H54 (cell line): ENCODE measurements around the gene CEP131.

Experiments used
- DNase-seq: peaks from one replicate; pipeline ENCODE4 v3.0.0; 2011; ENCODE audit warnings: low spot score, mixed read lengths; ENCODE audit not compliant: insufficient read length
- FAIRE-seq: peaks from 3 replicates; lab custom pipeline; 2011; peaks lifted over from hg19 to GRCh38; lab: Jason Lieb, UNC
- POLR2A ChIP-seq: IDR thresholded peaks from 2 replicates; pipeline ENCODE4 v1.6.1; 2011; ENCODE audit warnings: low read depth, mild to moderate bottlenecking, low read length

Gene CEP131

GRCh38 chr17:81222906-81223761 lies at the start of gene CEP131:
Gene CEP131 (minus strand): TSS chr17:81222965. CDS start chr17:81220056, 2,909 bp downstream.
- FAIRE-seq, result no peak
- peak; percentile 99 for DNase-seq
- TF ChIP-seq POLR2A, result peak; percentile 72

GRCh38 chr17:81271226-81271625 lies 48.5 kb upstream of the CEP131 start:
- no peak for TF ChIP-seq POLR2A
- no peak for DNase-seq
- FAIRE-seq, result no peak

DNA sequence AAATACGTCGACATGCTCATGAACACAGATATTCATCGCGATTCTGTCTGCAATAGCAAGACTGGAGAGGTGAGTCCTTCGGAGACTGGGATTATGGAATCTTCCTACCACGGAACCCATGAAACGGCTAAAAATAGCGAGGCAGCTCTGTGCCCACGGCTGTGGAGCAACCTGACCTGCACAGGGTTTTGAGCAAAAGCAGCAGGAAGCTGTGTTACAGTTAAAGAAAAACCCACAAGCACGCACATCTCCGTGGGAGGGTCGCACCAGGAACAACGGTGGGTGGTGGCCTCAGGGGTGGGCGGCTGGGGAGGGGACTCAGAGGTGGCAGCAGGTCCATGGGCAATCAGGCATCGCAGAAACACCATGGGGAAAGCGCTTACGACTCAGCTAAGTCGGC lies 47.5 kb upstream of the CEP131 start:
- DNase-seq (no peak), FAIRE-seq (no peak)
- TF ChIP-seq POLR2A, result no peak

GRCh38 chr17:81267390-81268067 lies 44.8 kb upstream of the CEP131 start:
- no peak for TF ChIP-seq POLR2A
- FAIRE-seq, result no peak
- DNase-seq, result no peak

DNA sequence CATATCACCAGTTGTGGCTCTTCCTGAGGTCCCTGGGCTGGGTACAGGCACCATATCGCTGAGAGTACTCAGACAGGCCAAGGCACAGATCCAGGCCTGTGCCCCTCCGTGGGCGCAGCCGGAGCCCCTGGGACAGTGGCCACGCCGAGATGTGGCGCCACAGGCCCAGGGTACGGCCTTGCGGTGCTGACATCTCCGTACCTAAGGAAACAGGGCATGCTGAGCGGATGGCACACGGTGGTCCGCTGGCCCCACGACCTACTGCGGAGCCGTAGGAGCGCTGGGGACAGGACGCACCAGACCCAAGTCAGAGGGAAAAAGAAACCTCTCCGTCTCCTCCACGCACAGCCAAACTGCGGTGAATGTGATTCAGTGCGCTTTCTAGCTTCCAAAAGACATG lies 42.8 kb upstream of the CEP131 start:
- FAIRE-seq, result no peak
- DNase-seq, result no peak
- no peak for TF ChIP-seq POLR2A

- no peak for DNase-seq
- TF ChIP-seq POLR2A, result no peak
- FAIRE-seq, result no peak
Measured at GRCh38 chr17:81264640-81265039, 41.9 kb upstream of the CEP131 start.

- TF ChIP-seq POLR2A, result no peak
- DNase-seq, result no peak
- no peak for FAIRE-seq
Measured at GRCh38 chr17:81263371-81264181, 40.8 kb upstream of the CEP131 start.

- DNase-seq (no peak), FAIRE-seq (no peak)
- no peak for TF ChIP-seq POLR2A
Measured at GRCh38 chr17:81261582-81262336, 39.0 kb upstream of the CEP131 start.

GRCh38 chr17:81261096-81261495 lies 38.3 kb upstream of the CEP131 start:
- TF ChIP-seq POLR2A, result no peak
- FAIRE-seq, result no peak
- DNase-seq, result no peak

- no peak for TF ChIP-seq POLR2A
- no peak for FAIRE-seq
- DNase-seq, result no peak
Measured at GRCh38 chr17:81260641-81261040, 37.9 kb upstream of the CEP131 start.

DNA sequence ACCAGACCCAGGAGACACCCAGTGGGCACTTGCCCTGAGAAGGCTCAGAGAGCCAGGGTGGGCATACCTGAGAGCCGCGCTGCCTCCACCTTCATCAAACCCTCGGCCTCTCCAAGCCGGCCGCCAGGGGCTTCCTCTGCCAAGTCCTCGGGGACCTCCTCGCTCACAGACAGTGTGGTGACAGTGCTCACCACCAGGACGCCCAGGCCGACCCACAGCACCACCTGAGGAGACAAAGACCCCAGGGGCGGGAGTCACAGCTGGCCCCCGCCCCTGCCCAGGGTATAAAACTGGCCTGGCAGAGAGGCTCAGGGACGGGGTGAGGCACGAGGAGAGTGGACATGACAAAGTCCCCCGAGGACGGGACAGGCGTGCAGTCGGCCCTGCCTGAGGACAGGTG lies 37.4 kb upstream of the CEP131 start:
- FAIRE-seq, result no peak
- TF ChIP-seq POLR2A, result no peak

DNA sequence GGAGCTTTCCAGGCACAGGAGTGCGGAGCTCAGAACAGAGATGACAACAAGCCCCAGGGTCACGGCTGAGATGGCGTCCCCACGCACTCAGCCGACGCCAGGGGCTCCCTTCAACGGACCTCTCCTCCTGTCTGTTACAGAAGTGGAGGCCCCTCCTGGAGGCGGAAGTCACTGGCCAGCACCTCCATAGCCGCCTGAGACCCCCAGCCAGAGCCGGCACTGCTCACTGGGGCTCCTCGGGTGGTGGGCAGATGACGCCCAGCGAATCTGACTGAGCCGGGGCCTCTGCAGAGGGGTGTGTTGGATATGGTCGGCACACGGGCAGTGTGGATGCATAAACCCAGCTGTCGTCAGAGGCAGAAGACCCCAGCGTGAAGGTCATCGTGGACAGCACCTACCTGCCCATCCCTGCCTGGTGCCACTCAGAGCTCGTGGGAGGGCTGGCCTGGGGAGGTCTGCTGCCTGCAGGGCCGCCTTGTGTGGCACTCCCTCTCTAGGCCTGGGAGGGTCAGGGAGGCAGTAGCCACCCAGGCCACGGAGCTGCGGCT lies 36.4 kb upstream of the CEP131 start:
- FAIRE-seq (no peak), DNase-seq (no peak)
- TF ChIP-seq POLR2A, result no peak

More for the DNA sequence above, 37.4 kb upstream of the CEP131 start:
- DNase-seq, result no peak

GRCh38 chr17:81258292-81258691 lies 35.5 kb upstream of the CEP131 start:
- FAIRE-seq (no peak), DNase-seq (no peak)
- TF ChIP-seq POLR2A, result no peak
